Smooth muscle cell (in vitro differentiated cells): Measurements from ENCODE around the gene PLXDC2. TPM values are rescaled to one million over a fixed set of nuclear protein-coding genes. Genes with fewer than 3 reads are reported as not detected.

Experiments
- DNase-seq: peaks from one replicate; lab custom pipeline; 2025; ENCODE audit not compliant: unreplicated experiment; lab: John Stamatoyannopoulos, UW
- H2AFZ ChIP-seq: fragments of 200-600 bp; sonication (generic); 2 replicates; pipeline ENCODE4 v1.6.0; 2016; ENCODE audit warnings: antibody characterized with exemption, low read depth, mild to moderate bottlenecking
- H3F3A ChIP-seq: fragments of 200-600 bp; sonication (generic); 2 replicates; pipeline ENCODE4 v1.6.0; 2017; ENCODE audit warnings: antibody characterized with exemption, low read depth
- H3K27ac ChIP-seq: fragments of 200-600 bp; sonication (generic); 2 replicates; pipeline ENCODE4 v1.5.1; 2016; ENCODE audit warnings: low read depth, mild to moderate bottlenecking
- H3K27me3 ChIP-seq: fragments of 200-600 bp; sonication (generic); 2 replicates; pipeline ENCODE4 v1.6.1; 2016; ENCODE audit warnings: low read depth, mild to moderate bottlenecking
- H3K36me3 ChIP-seq: fragments of 200-600 bp; sonication (generic); 2 replicates; pipeline ENCODE4 v1.5.1; 2016; ENCODE audit warnings: low read depth
- H3K4me1 ChIP-seq: fragments of 200-600 bp; sonication (generic); 2 replicates; pipeline ENCODE4 v1.5.1; 2016; ENCODE audit warnings: low read depth
- H3K4me2 ChIP-seq: fragments of 200-600 bp; sonication (generic); 2 replicates; pipeline ENCODE4 v1.6.0; 2016; ENCODE audit warnings: mild to moderate bottlenecking
- H3K4me3 ChIP-seq: fragments of 200-600 bp; sonication (generic); 2 replicates; pipeline ENCODE4 v1.5.1; 2016; ENCODE audit warnings: mild to moderate bottlenecking
- H3K79me2 ChIP-seq: fragments of 200-600 bp; sonication (generic); 2 replicates; pipeline ENCODE4 v1.6.0; 2016; ENCODE audit warnings: low read depth, mild to moderate bottlenecking
- H3K9ac ChIP-seq: fragments of 200-600 bp; sonication (generic); 2 replicates; pipeline ENCODE4 v1.6.0; 2016; ENCODE audit warnings: low read depth
- H3K9me3 ChIP-seq: fragments of 200-600 bp; sonication (generic); replicated peaks from 2 replicates; pipeline ENCODE4 v1.5.1; 2016; ENCODE audit warnings: low read depth
- H4K20me1 ChIP-seq: fragments of 200-600 bp; sonication (generic); 2 replicates; pipeline ENCODE4 v1.6.0; 2016; ENCODE audit warnings: low read depth
- CTCF ChIP-seq: fragments of 200-600 bp; sonication (generic); IDR thresholded peaks from 2 replicates; pipeline ENCODE4 v1.5.1; 2017; ENCODE audit warnings: borderline replicate concordance, mild to moderate bottlenecking, antibody characterized with exemption; ENCODE audit not compliant: insufficient read depth, poor library complexity, severe bottlenecking
- WGBS: methylation state at CpG from one replicate; pipeline ENCODE4 v1.1.7; 2016; ENCODE audit warnings: low lambda C conversion rate; 5-methylcytosine and 5-hydroxymethylcytosine counted together
- polyA plus RNA-seq: library from polyadenylated mRNA; unstranded; fragments of >200 nt; fragmentation: Nextera tagmentation; extraction: Ambion mirVana; gene quantifications from 2 replicates; pipeline ENCODE4 v1.2.1, GENCODE V29; 2016
- total RNA-seq: library from RNA; depleted of rRNA; stranded (reverse); fragments of >200 nt; gene quantifications from 2 replicates; pipeline ENCODE4 v1.2.3, GENCODE V29; 2014

The PLXDC2 gene
- total and polyA plus RNA-seq, 2 experiments from 2014 or later = 7.3 to 24.9 TPM

DNA sequence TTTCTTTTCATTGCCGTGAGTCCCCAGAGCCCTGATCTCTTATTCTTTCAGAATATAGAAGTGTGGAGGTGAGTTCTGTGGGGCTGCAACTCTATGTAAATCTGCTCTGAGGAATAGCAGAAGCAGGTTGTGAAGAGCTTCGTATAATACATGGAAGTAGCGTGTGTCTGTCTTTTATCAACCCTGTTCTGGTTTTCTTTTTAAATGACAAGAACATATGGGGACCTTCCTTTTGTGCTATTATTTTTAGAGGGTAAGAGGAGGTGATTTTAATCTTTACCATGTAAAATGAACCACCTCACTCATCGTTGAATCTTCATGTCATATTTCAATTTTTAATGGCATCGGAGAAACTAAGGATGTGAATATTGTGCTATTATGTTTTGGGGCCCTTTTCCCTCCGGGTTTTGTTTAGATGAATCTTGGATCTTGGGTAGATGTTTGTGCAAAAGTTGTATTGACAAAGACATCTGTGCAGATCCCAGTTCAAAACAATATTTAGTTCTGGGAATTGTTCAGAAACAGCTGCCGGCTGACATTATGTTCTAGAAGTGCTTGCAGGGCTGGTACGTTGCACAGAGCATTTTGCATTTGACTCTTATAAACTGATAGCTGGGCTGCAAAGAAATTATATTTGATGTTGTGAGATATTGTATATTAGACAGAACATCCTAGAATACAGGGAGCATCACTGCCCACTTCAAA lies 46.7 kb downstream of the PLXDC2 start:
- Histone ChIP-seq H4K20me1 (no peaks in the 10 kb centered on the region), H3K27ac (no peak overlapping the region), H2AFZ (no peak overlapping the region), H3F3A (no peaks in the 10 kb centered on the region), H3K4me3 (no peak overlapping the region), H3K9me3 (no peaks in the 10 kb centered on the region), H3K9ac (no peak overlapping the region), H3K4me1 (no peaks in the 10 kb centered on the region), H3K27me3 (no peaks in the 10 kb centered on the region), H3K36me3 (no peaks in the 10 kb centered on the region), H3K79me2 (no peaks in the 10 kb centered on the region), H3K4me2 (no peak overlapping the region)
- TF ChIP-seq CTCF = no peak
- DNase-seq = no peak
- 78% methylated on average over 8 of the region's 8 CpGs for WGBS

DNA sequence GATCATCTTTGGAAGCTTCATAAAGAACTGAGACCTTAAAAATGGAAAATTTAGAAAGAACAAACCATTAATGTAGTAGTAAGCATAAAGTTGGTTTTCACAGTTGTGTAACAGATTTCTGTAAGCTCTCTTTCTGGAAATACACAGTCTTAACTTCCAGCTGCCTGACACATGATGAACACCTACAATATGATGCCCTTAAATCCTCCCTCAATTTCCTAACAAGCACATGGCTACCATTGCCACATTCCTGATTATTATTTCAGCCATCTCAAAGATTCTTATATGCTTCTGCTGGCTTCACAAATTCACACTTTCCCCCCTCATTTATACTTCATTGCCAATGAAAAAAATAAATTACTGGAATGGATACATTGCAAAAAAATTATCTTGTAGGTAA lies 49.4 kb downstream of the PLXDC2 start:
- Histone ChIP-seq H4K20me1 (no peaks in the 10 kb centered on the region), H3K9me3 (no peaks in the 10 kb centered on the region), H3K27ac (no peak overlapping the region), H3K36me3 (no peaks in the 10 kb centered on the region), H3F3A (no peaks in the 10 kb centered on the region), H3K4me3 (no peak overlapping the region), H3K9ac (no peak overlapping the region), H2AFZ (no peak overlapping the region), H3K27me3 (no peaks in the 10 kb centered on the region), H3K79me2 (no peaks in the 10 kb centered on the region), H3K4me2 (no peak overlapping the region), H3K4me1 (no peaks in the 10 kb centered on the region)
- TF ChIP-seq CTCF = no peak
- DNase-seq = no peak

DNA sequence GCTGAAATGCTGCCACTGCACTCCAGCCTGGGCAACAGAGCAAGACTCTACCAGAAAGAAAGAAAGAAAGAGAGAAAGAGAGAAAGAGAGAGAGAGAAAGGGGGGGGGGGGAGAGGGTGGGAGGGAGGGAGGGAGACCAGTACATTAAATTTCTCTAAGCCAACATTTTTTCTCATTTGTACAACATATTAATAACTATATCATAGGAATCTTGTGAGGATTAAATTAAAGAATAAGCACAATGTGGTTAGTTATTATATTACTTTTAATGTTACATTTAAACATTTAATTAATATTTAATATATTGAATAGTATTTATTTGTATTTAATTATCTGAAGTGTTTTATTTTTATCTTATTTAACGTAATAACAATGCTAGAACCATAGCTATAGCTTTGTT lies 53.1 kb downstream of the PLXDC2 start:
- H2AFZ ChIP-seq = no peak overlapping the region
- no peaks in the 10 kb centered on the region for H4K20me1 ChIP-seq
- H3K4me1 ChIP-seq = no peaks in the 10 kb centered on the region
- WGBS = 86% methylated on average over 1 of the region's 1 CpG
- H3K4me2 ChIP-seq = no peak overlapping the region
- no peak overlapping the region for H3K4me3 ChIP-seq
- no peaks in the 10 kb centered on the region for H3K9me3 ChIP-seq
- TF ChIP-seq CTCF = no peak
- no peak overlapping the region for H3K27ac ChIP-seq
- H3K79me2 ChIP-seq = no peaks in the 10 kb centered on the region
- H3K27me3 ChIP-seq = no peaks in the 10 kb centered on the region
- H3F3A ChIP-seq = no peaks in the 10 kb centered on the region
- no peak for DNase-seq
- no peak overlapping the region for H3K9ac ChIP-seq
- H3K36me3 ChIP-seq = no peaks in the 10 kb centered on the region
